8988T (cell line): ENCODE data around the gene COMTD1.
"Not testable (repeated sequence)": the region's sequence is repeated elsewhere in the genome, so short reads cannot be mapped to it uniquely, and the experiment has no call there.

Experiments used
- DNase-seq: peaks from one replicate; pipeline ENCODE4 v3.0.0; 2011

Gene COMTD1

DNA sequence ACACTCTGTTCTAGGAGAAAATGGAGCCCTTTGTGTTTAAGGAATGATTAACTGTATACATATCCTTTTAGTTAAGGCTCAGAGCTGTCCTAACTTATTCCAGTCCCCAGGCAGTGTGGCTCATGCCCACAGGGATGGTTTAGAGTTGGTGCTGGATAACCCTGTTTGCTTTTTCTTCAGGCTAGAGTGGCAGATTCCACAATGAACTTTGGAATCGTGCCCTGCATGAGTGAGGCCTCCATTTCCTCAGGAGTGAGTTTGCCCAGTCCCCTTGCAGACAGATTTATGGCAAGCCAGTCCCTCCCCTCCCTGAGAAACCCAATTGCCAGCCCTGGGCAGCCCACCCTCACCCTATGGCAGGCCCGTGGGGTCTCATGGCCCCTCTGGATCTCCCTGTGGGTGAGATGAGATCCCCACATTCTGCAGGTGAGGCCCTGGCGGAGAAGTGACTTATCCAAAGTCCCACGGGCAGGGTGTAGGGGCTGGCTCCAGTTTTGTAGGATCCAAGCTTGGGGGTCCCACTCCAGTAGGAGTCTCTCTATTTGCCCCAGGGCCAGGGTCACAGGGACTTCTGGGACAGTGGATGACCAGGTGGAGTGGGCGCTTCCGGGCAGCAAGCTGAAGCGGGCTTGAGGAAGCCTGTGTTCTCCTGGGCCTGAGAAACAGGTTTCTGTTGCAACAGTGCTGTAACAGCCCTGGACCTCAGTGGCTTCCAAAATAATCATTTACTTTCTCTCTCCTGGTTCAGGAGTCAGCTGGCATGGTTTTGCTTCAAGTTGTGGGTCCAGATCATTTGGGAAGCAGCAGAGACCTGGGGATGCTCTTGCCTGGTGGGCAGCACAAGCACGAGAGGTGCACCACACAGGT is 9.0 kb upstream of the COMTD1 start:
- no peak for DNase-seq

DNA sequence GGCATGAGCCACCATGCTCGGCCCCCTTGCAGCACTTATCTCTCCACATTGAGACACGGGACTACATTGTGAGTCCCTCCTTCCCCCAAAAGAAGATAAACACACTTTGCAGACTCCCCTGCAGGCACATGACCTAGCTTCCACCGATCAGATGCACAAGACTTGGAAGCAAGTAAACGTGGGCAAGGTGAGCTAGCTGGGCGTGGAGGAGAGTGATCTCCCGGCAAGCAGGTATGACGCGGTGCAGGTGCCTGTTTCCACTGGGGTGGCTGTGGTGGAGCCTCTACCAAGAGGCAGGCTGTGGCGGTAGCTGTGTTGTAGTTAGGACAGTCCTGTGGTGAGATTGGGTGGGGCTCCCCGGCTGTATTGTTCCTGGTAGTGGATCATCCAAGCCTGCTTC is 7.7 kb upstream of the COMTD1 start:
- no peak for DNase-seq

DNA sequence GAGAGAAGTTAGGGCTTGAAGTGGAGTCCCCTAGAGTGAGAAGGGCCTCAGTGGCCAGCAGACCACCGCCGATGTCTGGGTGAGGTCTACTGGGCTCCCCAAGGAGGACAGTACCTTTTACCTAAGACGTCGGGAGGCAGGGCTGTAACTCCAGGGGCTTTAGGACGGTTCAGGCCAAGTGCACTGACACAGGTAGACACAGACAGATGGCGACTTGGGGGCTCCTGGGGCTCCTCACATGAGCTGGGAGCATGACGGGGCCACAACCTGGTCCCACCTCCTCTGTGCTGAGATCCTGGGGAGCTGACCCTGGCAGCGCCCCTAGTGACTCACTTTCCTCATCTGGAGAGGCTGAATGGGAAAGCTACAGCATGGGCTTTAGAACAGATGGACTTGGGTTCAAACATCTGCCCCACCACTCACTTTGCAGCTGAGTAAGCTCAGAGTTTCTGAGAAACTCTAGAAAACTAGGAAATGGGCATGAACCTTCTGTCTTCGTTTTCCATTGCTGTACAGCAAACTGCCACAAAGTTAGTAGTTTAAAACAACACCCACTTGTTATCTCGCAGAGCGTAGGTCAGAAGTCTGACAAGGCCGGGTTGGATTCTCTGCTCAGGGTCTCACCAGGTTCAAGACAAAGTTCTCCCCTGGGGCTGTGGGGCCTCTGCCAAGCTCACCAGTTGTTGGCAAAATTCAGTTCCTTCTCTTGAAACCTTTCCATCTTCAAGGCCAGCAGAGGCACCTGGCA is 4.7 kb upstream of the COMTD1 start:
- no peak for DNase-seq

DNA sequence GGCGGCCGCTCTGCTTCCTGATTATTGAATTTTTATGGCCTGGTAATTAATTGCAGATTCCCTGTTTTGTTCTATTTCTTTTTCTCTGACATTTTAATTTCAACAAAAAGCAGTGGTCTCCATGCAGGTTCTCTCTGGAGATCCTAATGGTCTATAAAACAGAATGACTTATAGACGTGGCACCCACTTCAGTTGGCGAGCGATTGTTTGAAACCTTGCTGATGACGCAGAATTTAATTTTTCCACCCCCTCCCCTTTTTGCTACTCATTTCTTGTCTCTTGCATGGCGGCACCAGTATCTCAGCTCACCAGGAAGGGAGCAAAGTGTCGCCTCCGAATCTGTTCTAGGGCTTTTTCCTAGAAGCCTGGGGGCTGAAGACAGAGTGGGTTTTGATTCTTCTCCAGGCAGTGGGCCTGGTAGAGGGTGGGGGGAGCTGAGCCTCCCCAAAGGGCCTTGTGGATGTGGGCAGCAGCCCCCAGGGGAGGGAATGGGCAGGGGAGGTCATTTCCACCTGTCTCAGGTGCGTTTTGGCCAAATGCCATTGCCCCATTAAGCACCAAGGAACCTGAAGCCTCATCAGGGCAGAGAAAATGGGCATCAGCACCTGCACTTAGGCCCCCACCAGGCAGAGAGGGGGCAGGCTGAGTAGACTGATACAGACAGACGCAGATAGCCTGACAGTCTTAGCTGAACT is 3.5 kb upstream of the COMTD1 start:
- DNase-seq: no peak

DNA sequence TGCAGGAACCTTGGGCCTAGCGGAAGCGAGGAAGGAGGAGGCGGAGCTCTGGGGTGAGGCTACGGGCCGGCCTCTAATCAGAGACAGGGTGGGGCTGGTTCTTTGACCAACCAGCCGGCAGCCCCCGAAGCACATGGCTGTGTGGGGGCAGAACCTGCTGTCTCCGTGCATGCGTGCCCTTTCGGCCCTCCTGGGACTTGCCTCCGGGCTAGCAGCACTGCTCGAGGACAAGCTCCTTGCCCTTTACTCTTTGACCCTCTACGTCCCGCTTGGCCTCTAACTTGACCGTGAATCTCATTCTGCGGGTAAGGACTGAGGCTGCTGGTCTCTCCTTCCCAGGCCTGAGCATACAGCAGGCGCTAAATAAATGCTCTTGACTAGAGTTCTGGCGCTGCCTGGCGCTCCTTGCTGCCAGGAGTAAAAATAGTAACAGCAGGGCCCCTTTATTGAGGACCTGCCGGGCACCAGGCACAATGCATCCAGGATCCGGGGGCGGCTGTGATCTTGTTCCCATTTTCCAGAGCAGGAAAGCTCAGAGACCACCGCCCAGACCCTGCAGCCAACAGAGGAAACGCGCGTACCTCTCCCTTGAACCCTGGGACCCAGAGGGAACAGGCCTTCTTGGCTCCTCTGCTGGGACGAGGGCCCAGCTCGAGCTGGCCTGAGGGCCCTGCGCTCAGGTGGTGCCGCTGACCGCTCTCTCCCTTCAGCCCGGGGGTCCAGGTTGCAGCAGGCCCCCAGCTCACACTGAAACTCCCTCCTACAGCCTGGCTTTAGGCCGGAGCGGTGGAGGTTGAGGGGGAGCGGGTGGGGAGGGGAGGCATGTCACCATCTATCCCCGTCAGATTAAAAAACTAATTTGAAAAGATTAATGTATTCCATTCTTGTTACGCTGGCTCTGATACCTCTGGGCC is 2.7 kb upstream of the COMTD1 start:
- no peak for DNase-seq

DNA sequence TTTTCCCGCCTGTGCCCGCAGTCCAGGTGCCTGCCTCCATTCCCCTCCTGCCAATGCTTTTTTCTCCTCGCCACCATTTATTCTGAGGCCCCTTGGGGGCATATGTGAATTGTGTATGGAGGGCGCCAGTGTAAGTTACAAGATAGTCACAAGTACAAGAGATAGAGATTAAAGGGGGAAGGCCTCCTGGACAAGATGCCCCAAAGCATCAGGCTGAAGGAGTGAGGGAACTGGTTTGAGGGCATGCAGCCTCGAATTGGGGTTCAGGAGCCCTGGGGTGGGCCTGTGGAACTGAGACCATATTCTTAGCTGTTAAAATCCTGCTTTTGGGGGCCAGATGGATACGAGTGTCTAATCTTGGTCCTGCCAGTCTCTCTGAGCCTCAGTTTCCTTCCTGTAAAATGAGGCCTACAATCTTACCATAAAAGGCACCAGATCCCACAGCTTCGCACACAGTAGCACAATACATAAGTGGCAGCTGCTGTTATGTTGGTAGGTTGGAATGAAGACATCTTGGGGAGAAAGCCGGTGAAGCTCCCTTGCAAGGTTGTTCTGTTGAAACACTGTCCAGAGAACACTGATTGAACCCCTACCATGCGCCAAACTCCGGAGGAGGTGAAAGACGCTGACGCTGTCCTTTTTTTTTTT is 545 bp upstream of the COMTD1 start:
- no peak for DNase-seq

DNA sequence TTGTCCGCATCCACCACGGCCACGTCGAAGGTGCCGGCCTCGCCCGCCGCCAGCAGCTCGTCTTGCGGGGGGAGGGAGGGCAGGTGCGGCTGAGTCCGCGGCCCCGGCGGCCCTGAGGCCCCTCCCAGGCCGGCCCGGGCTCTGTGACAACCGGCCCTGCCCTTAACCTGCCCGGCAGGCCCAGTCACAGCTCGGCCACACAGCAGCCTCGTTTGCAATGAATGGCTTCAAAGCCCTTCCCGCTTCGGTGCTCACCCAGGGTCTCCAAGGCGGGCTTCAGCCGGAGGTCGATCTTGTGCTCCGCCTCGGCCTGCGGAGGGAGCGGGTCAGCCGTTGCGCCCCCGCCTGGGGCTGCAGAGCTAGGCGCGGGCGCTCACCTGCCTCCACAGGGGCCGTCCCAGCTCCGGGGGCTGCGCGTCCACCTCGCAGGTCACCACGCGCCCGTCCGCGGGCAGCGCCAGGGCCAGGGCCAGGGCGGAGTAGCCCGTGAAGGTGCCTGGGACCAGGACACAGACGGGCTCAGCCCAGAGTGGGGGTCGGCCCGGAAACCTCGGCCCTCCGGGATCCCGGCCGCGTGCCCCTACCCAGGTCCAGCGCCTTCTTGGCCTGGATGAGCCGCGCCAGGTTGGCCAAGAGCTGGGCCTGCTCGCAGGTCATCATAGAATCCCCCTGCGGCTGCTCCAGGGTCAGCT is 928 bp downstream of the COMTD1 start:
- DNase-seq: no peak

DNA sequence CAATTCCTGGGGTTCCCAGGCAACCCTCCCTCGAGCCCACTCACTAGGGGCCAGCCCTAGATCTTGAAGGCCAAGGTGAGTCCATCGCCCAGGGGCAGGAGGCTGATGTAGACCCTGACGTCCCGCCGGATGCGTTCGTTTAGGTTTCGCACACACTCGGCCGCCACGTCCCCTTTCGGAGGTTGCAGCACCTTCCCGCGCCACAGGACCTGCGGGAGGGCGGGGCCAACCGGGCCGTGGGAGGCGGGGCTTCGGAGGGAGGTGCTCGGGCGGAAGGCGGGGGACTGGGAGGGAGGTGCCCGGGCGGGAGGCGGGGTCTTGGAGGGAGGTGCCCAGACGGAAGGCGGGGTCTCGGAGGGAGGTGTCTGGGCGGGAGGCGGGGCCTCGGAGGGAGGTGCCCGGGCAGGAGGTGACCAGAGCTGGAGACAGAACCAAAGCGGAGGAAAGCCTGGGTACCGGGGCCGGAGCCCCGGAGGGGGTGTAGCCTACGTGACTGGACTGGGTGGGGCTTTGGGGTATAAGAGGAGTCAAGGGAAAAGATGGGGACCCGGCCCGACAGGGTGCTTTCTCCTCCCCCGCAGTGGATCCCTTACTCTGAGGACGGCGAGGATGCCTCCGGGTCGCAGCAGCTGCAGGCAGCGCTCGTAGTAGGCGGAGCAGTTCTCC is 1.6 kb downstream of the COMTD1 start:
- peak; percentile 77 for DNase-seq

DNA sequence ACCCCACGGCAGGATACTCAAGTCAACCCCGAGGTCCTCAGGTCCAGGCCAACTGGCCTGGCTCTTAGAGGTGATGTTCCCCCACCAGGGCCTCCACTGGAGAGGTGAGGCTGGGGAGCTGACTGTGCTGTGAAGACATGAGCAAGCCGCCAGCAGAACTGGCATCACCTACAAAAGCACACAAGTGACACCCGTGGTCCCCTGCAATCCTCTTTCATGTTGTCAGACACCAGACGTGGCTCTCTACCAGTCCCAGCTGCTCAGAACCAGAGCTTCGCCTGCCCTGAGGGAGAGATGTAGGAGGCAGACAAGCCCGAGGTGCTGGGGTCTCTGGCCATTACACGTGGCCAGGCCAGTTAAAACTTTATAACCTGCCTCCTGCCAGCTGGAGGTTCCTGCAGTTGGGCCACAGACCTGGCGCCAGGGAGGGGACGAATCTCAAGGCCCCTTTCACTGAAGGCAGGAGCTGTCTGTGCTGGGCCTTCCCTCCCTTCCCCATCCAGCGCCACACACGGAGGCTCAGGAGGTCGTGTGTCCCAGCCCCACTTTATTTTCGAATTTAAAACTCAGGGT is 2.2 kb downstream of the COMTD1 start:
- no peak for DNase-seq

DNA sequence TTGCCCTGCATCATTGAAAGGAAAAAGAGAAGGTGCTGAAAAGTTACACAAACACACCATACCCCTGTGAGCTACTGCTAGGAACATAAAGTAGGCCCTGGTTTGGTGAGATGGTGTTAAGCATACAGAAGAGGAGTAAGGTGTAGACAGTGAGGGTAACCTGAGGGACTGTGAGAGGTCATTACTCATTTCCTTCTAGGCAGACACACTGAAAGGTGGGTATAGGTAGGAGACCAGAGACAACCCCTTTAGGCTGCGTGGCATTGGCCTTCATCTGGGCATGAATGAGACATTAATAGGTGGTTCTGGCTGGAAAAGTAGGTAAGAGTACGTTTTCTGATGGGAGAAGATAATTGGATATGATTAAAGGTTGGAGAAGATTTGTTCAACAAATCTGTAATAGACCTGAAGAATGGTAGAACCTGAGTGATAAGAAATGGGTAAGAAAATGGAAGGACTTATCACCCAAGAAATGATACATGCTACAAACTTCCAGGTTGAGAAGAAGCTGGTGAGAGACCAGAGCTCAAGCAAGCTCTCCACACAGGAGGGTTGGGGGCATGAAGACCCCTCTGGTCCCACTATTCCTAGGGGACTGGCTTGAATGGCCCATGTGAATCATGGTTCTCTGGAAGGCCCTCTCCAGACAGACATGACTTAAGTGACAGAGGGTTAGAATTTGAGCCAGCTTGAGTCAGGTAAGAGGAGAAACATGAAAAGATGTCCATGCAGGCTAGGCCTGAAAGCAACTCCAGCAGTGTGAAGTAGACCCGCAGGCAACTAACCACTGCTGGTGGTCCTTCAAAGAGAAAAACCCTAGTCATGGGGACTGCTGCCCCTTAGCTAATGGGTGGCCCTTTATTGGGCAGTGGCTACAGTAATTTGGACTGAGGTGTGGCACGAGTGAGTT is 3.8 kb downstream of the COMTD1 start:
- DNase-seq: no peak

DNA sequence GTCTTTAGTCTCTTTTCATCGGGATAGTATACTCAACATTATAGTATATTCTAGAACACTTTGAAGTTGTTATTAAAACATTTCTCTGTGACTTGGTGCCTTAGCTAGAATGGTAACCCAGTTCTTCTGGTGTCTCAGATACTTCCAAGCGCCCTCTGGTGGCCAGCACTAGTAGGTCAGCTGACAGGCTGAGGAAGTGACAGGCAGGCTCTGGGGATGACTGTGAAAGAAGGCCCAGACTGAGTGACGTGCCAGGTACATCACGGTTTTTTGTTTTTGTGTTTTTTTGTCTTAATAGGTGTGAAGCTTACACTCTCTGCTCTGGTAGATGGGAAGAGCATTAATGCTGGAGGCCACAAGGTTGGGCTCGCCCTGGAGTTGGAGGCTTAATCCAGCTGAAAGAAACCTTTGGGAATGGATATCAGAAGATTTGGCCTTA is 5.1 kb downstream of the COMTD1 start:
- DNase-seq: peak; percentile 71

DNA sequence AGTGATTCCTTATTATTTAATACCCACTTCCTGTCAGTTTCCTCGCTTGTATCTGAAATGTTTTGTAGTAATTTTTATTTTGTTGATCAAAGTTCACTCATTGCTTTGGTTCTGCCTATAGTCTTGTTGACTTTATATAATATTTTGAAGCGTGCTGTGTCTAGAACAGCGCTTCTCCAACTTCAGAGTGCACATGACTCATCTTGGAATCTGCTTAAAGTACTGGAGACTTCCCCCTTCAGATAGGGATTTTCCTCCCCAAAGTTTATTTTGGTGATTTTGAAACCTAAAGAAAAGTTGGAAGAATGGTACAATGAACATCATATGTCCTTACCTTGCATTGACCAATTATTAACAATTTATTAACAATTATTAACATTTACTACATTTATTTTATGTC is 5.8 kb downstream of the COMTD1 start:
- DNase-seq: no peak

DNA sequence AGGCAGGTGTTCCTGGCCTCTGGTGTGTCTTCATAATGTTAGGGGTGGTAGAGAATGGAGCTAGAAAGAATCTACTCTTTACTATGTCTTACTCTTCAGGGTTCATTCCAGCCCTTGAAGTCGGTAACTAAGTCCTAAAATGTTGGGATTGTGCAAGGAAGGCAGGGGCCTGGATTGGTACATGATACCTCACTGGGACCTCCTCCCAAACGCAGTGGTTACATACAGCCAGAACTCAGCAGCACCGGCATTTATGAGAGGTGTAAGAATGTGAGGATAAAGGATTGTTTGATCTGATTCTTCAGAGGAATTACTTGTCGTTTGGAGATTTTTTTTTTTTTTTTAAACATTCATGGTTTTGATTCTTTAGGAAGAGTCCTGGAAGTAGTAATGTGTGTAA is 6.9 kb downstream of the COMTD1 start:
- DNase-seq: no peak

DNA sequence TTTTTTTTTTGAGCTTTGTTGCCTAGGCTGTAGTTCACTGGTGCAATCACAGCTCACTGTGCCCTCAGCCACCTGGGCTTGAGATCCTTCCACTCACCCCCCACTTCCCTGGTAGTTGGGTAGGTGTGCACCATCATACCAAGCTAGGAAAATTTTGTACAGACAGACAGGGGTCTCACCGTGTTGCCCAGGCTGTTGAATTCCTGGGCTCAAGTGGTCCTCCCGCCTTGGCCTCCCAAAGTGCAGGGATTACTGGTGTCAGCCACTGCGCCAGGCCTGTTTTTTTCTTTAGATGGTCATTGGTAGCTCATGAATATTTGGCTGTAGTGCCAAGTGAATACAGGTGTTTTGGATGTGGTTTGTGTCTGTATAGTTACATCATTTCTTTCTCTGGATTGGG is 7.5 kb downstream of the COMTD1 start:
- no peak for DNase-seq

DNA sequence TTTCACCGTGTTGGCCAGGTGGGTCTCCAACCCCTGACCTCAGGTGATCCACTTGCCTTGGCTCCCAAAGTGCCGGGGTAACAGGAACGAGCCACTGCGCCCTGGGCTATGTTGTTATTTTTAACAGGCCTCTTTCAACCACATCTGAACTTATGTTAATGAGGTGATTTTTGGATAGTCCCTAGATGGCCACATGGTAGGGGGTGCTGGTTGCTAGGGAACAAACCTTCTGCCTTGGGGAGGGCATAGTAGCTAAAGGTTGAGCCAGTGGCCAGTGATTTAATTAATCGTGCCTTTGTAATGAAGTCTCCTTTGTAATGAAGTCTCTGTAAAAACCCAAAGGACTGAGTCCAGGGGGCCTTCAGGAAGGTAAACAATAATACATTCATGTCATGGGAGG is 9.1 kb downstream of the COMTD1 start:
- no peak for DNase-seq

DNA sequence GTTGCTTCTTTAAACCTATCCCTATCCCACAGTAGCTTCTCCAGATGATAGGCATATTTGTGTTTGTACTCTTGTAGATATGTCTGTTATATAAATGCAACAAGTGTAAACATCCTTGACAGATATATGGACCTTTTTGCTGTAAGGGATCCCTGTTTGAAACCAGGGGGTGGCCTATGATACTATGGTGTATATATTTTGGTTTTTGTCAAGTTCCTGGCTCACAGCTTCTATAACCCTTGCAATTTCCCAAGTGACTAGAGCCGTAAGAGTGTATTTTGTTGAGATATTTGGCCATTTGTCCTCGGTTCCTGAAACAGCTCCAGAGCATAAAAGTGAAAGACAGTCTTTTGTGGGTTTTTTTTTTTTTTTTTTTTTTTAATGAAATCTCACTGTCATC is 9.7 kb downstream of the COMTD1 start:
- no peak for DNase-seq

DNA sequence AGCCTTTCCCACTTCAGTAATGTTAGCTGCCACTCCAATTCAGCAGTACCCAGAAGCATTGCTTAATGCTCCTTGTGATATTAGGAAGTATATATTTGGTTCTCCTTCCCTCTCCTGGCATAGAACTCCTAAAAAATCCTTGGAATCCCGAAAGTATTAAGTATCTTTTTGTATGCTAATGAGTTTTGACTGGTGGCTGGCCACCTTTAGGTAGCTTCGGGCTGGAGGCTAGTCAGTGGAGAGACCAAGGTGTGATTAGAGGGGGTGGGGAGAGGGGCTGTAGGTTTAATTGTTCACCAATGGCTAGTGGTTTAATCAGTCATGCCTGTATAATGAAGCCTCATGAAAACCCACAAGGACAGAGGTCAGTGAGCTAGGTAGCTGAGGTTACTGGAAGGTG is 12.2 kb downstream of the COMTD1 start:
- no peak for DNase-seq

DNA sequence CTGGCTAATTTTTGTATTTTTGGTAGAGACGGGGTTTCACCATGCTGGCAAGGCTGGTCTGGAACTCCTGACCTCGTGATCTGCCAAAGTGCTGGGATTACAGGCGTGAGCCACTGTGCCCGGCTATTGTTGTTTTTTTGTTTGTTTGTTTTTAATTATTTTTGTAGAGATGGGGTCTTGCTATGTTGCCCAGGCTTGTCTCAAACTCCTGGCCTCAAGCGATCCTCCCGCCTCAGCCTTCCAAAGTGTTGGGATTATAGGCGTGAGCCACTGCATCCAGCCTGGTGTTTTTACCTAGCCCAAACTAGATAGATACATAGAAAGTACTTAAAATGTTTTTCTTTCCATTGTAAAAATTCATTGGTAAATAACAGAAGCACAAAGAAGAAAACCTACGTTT is 14.3 kb downstream of the COMTD1 start:
- not testable (repeated sequence) for DNase-seq

DNA sequence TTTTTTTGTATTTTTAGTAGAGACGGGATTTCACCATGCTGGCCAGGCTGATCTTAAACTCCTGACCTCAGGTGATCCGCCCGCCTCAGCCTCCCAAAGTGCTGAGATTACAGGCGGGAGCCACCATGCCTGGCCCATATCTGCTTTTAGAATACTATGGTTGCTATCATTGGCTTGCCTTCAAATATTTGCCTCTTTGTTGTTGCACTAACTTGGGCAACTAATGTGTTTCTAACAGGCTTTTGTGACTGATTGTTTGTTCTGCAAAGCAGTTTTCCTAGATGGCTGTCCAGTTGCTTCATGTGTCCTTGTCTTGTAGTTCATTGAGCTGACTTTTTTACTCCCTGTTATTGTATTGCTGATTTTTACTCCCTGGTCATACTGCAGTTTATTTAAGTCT is 15.5 kb downstream of the COMTD1 start:
- no peak for DNase-seq
